SJSA1 (cell line): ENCODE measurements around the gene CKAP2. TPM values are rescaled to one million over a fixed set of nuclear protein-coding genes. Genes with fewer than 3 reads are reported as not detected.
"Not testable (repeated sequence)": the region's sequence is repeated elsewhere in the genome, so short reads cannot be mapped to it uniquely, and the experiment has no call there.

Source experiments
- DNase-seq, 2 experiments: peaks; one replicate each; pipeline ENCODE4 v3.0.0-alpha.2; 2015 to 2020; ENCODE audit warnings: low spot score in 2 of 2, low read depth in 1 of 2
- H3K27ac ChIP-seq: fragments of 250-450 bp; sonication (Bioruptor Pico); 2 replicates; pipeline ENCODE4 v1.5.1; 2020; ENCODE audit warnings: mild to moderate bottlenecking, moderate library complexity
- H3K27me3 ChIP-seq: fragments of 250-450 bp; sonication (Bioruptor Pico); replicated peaks from 2 replicates; pipeline ENCODE4 v1.5.1; 2020; ENCODE audit warnings: mild to moderate bottlenecking, moderate library complexity
- H3K36me3 ChIP-seq: fragments of 250-450 bp; sonication (Bioruptor Pico); 2 replicates; pipeline ENCODE4 v1.5.1; 2020; ENCODE audit warnings: mild to moderate bottlenecking
- H3K4me1 ChIP-seq: fragments of 250-450 bp; sonication (Bioruptor Pico); replicated peaks from 2 replicates; pipeline ENCODE4 v1.6.1; 2021; ENCODE audit warnings: mild to moderate bottlenecking
- H3K4me3 ChIP-seq: fragments of 250-450 bp; sonication (Bioruptor Pico); 2 replicates; pipeline ENCODE4 v1.5.1; 2020; ENCODE audit warnings: mild to moderate bottlenecking
- H3K9me3 ChIP-seq: fragments of 250-450 bp; sonication (Bioruptor Pico); replicated peaks from 2 replicates; pipeline ENCODE4 v1.5.1; 2020; ENCODE audit warnings: mild to moderate bottlenecking
- total RNA-seq: library from RNA; depleted of rRNA; stranded (reverse); fragments of >200 nt; shearing (Covaris generic); gene quantifications from 2 replicates; pipeline ENCODE4 v1.2.3, GENCODE V29; 2014

CKAP2 gene
- total RNA-seq, 1 experiment from 2014 or later = 77.7 TPM

DNA sequence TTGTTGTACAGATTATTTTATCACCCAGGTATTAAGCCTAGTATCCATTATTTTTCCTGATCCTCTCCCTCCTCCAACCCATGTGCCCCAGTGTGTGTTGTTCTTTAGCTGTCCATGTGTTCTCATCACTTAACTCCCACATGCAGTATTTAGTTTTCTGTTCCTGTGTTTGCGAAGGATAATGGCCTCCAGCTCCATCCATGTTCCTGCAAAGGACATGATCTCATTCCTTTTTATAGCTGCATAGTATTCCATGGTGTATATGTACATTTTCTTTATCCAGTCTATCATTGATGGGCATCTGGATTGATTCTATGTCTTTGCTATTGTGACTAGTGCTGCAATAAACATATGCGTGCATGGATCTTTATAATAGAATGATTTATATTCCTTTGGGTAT, 13.2 kb downstream of the CKAP2 start:
- H3K27ac ChIP-seq, H3K27me3 ChIP-seq, DNase-seq, H3K4me1 ChIP-seq, H3K4me3 ChIP-seq, H3K9me3 ChIP-seq: not testable (repeated sequence)
- H3K36me3 ChIP-seq = peaks cover 85% of the 10 kb centered on the region

DNA sequence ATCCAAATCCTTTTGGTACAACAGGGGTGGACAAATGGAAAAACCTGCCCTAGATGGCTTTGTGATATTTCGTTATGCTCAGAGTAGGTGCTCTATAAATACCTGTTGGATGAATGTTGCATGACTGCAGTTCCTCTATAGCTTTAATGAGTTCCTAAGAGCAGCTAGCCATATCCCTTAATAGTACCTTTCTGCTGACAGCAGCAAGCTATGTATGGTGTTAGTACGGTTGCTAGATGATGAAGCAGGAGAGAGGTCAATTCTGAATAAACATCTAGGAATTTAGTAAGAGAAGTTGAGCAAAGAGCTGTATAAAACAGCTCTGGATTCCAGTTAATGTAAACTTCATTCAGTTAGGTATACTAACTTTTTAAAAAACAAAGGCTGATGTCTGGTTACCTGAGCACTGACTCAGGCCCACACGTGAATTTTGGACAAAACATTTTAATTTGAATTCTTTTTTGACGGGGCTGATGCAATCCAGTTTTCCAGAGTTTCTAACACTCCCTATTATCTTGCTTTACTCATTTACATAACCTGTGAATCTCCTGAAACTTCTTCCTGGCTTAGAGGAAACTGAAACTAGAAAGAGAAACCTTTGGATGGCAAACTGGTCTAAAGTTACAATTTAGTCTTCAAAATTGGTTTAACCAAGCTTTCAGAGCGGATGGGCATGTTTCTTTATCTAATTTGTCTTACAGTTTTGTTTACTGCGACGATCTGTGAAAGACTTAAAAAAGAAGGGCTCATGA, 25.6 kb downstream of the CKAP2 start:
- DNase-seq, H3K27ac ChIP-seq, H3K27me3 ChIP-seq, H3K4me1 ChIP-seq, H3K4me3 ChIP-seq, H3K9me3 ChIP-seq: not testable (repeated sequence)
- peaks cover 10% of the 10 kb centered on the region for H3K36me3 ChIP-seq

DNA sequence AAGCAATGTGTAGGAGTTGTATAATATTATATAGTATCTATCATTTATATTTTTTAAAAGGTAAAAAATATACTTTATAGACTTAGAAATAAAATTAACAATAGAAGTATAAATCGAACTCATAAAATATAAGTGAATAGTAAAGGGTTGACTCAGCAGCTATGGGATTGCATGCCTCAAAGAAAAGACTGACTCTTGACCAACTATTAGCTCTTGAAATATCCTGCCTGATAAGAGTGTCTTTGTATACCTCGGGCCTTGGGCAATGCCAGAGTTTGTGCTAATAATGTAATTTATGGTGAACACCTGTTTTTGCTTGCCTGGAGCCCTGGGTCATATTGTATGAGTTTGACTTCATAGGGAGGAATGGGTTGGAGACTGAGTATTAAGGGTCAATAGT, 31.8 kb downstream of the CKAP2 start:
- not testable (repeated sequence) for H3K27ac ChIP-seq, H3K4me1 ChIP-seq, H3K4me3 ChIP-seq, H3K27me3 ChIP-seq, DNase-seq, H3K36me3 ChIP-seq, H3K9me3 ChIP-seq

DNA sequence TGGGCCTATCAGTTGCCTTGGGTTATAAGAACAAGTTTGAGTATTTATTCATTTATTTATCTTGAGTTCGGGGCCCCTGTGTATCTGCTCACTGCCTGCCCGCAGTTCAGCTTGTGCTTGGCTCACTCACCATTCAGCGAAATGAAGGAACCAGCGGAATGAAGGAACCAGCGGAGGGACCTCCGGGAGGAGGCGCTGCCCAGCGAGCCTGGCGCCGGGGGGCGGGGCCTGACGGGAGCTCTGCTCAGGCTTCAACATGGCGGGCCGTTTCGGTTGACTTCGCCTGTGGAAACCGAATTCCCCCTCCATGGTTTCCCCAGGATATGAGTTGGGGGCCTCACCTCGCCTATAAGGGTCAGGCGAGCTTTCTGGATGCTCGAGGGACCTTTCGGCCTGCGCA, 33.5 kb downstream of the CKAP2 start:
- not testable (repeated sequence) for H3K9me3 ChIP-seq, H3K27me3 ChIP-seq, H3K27ac ChIP-seq, DNase-seq, H3K36me3 ChIP-seq, H3K4me3 ChIP-seq, H3K4me1 ChIP-seq

DNA sequence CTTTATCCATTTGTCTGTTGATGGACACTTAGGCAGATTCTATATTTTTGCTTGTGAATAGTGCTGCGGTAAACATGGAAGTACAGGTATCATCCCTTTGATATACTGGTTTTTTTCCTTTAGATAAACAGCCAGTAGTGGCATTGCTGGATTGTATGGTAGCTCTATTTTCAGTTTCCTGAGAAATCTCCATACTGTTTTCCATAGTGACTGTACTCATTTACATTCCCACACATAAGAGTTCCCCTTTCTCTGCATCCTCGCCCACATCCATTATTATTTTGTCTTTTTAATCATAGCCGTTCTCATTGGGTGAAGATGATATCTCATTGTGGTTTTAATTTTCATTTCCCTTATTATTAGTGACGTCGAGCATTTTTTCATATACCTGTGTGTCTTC, 35.7 kb downstream of the CKAP2 start:
- not testable (repeated sequence) for DNase-seq, H3K9me3 ChIP-seq, H3K27me3 ChIP-seq, H3K36me3 ChIP-seq, H3K4me3 ChIP-seq, H3K27ac ChIP-seq, H3K4me1 ChIP-seq

DNA sequence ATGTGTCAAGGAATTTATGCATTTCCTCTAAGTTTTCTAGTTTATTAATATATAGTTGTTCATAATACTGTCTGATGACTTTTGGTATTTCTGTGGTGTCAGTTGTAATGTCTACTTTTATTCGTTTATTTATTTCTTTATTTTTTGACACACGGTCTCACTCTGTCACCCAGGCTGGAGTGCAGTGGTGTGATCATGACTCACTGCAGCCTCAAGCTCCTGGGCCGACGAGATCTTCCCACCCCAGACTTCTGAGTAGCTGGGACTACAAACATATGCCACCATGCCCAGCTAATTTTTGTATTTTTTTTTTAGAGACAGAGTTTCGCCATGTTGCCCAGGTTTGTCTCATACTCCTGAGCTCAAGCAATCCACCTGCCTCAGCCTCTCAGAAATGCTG, 39.0 kb downstream of the CKAP2 start:
- not testable (repeated sequence) for H3K27me3 ChIP-seq, H3K4me1 ChIP-seq, H3K9me3 ChIP-seq, H3K36me3 ChIP-seq, H3K4me3 ChIP-seq, H3K27ac ChIP-seq, DNase-seq

DNA sequence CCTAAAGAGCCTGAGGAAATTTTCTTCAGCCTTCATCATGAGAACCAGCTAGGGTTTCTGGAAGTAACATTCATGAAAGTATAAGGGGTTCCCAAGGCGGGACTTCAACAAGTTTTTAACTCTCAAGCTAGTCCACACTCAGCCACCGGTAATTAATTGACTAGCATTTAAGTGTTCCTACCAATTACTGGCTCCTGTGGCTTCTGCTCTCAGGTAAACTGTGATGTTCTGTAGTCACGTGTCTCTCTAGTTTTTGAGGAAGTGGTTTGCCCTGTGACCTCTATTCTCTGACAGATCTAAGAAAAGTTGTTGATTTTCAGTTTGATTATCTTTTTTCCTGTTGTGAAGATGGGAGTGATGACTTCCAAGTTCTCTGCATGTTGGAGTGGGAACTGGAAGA, 42.7 kb downstream of the CKAP2 start:
- H3K36me3 ChIP-seq, H3K27me3 ChIP-seq, H3K4me3 ChIP-seq, H3K27ac ChIP-seq, H3K4me1 ChIP-seq, H3K9me3 ChIP-seq, DNase-seq: not testable (repeated sequence)

DNA sequence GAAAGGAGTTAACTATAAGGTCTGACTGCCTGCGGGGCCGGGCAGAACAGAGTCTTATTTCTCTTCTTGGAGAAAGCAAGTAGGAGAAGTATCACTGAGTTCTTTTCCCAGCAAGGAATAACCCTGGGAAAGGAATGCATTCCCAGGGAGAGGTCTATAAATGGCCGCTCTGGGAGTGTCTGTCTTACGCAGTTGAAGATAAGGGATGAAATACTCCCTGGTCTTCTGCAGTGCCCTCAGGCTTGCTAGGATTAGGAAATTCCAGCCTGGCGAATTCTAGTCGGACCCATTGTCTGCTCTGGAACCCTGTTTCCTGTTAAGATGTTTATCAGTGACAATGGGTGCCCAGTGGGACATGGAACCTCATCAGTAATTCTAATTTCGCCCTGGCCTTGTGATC, 47.0 kb downstream of the CKAP2 start:
- not testable (repeated sequence) for H3K27me3 ChIP-seq, H3K4me3 ChIP-seq, H3K4me1 ChIP-seq, H3K27ac ChIP-seq, DNase-seq, H3K9me3 ChIP-seq, H3K36me3 ChIP-seq

DNA sequence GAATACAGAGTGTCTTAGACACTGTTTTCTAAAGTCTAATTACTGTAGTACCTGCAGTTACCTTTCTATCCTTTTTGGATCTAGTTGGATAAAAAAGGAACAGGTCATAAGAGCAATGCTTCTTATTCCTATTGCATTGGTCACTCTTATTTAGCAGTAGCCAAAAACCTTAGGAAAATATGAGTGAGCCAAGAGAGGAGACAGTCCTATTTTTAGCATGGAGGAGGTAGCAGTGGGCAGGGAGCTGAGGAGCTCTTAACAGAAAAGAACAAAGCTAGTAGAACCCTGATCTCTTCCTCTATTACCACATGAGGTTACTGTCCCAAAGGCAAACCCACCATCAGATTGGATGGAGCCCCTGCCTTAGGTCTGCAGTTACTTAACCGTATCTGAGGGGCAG, 50.6 kb downstream of the CKAP2 start:
- not testable (repeated sequence) for H3K36me3 ChIP-seq, H3K27me3 ChIP-seq, H3K27ac ChIP-seq, H3K9me3 ChIP-seq, H3K4me3 ChIP-seq, DNase-seq, H3K4me1 ChIP-seq

DNA sequence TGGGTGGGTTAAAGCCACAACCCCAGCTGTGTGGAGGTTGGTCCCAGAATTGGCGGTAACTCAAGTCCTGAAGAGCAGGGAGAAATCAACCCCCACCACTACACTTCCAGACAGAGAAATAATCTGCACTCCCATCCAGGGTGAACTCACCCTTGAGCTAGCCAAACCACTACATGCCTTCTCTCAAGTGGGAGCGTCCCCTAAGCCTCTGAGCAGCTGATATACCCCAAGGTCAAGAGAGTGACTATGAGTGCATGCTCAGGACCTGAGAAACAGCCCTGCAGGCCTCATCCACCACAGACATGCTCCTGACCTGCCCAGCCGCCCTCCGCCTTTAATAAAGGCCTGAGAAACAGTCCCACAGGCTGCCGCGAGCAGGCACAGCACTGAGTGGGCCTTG, 54.3 kb downstream of the CKAP2 start:
- H3K27ac ChIP-seq, H3K4me1 ChIP-seq, H3K9me3 ChIP-seq, H3K27me3 ChIP-seq, DNase-seq, H3K4me3 ChIP-seq, H3K36me3 ChIP-seq: not testable (repeated sequence)

DNA sequence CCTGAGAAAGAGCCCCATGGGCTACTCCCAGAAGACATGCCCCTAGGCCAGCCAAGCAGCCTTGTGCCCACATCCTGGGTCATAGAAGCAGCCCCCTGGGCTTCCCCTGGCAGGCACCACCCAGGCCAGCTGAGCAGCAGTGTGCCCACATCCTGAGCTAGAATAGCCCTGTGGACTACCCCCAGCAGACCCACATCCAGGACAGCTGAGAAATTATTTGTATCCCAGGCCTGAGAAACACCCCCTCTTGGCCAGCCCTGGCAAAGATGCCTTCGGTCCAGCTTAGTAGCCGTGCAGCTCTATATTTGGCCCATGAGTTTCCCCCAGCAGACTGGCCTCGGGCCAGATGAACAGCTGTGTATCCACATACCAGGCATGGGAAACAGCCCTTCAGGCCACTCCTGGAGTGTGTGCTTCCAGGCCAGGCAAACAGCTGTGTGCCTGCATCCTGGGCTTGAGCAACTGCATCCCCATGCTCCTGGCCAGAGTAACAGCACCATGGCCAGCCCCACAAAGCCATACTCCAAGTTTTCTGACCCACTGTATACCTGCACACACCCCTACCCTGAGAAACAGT, 55.0 kb downstream of the CKAP2 start:
- not testable (repeated sequence) for H3K27ac ChIP-seq, H3K36me3 ChIP-seq, DNase-seq, H3K9me3 ChIP-seq, H3K4me1 ChIP-seq, H3K4me3 ChIP-seq, H3K27me3 ChIP-seq

DNA sequence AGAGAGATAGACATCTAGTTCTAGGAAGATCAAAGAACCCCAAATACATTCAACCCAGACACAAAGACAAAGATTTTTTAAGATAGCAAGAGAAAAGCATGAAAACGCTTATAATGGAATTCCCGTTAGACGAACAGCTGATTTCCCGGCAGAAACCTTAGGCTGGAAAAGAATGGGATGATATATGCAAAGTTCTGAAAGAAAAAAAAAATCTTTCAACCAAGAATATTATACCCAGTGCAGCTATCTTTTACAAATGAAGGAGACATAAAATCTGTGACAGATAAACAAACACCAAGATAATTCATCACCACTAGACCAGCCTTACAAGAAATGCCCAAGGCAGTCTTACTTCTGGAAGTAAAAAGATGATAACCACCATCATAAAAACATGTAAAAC, 56.3 kb downstream of the CKAP2 start:
- H3K9me3 ChIP-seq, DNase-seq, H3K27ac ChIP-seq, H3K4me3 ChIP-seq, H3K36me3 ChIP-seq, H3K4me1 ChIP-seq, H3K27me3 ChIP-seq: not testable (repeated sequence)

DNA sequence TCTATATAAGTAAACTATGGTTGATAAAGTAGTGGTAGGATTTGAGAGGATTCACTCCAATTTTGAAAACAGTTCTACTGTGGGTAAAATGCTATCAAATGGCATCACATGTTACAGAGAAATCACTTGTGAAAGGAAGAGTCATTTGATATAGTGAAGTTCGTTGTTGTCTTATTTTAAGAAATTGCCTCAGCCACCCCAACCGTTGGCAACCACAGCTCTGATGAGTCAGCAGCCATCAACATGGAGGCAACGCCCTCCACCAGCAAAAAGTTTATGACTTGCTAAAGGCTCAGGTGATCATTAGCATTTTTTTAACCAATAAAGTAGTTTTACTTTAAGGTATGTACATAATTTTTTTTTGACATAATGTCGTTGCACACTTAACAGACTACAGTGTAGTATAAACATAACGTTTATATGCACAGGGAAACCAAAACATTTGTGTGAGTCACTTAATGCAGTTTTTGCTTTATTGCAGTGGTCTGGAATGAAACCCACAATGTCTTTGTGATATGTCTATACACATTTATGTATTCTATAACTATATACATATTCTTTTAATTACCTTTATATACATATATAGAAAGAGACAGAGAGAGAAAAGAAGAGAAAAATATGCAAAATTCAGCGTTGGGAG, 58.8 kb downstream of the CKAP2 start:
- not testable (repeated sequence) for H3K4me3 ChIP-seq, H3K27ac ChIP-seq, H3K9me3 ChIP-seq, H3K36me3 ChIP-seq, H3K4me1 ChIP-seq, H3K27me3 ChIP-seq
- DNase-seq = peak in 1 of 2 experiments; percentile 4

DNA sequence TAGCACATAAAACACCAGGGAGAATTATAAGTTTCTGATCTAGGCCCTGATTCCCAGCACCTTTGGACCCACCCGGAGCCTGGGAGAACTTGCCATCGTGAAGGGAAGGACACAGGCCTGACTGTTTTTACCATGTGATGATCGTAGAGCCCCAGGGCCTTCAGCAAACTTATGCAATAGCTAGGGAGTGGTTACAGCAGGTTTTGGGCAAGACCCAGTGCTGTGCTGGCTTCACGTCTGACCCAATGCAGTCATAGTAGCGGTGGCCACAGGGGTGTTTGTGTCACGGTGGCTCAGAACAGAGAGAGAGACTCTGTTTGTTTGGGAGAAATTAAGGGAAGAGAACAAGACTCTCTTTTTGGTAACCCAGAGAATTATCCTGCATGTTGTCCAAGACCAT, 68.0 kb downstream of the CKAP2 start:
- not testable (repeated sequence) for H3K27me3 ChIP-seq, H3K9me3 ChIP-seq, H3K36me3 ChIP-seq, DNase-seq, H3K27ac ChIP-seq, H3K4me1 ChIP-seq, H3K4me3 ChIP-seq
